ENCODE data around the gene FAM156A. TPM values are rescaled to one million over a fixed set of nuclear protein-coding genes. Genes with fewer than 3 reads are reported as not detected.
"Not testable (repeated sequence)": the region's sequence is repeated elsewhere in the genome, so short reads cannot be mapped to it uniquely, and the experiment has no call there.

Gene FAM156A
- total RNA-seq, 2 experiments from 2014 or later = 22.6 to 25.1 TPM

- CTCF ChIA-PET = interaction anchor here (1.4 kb wide), 1 partner anchor 11 kb away, joined by 4 read pairs; no protein-coding TSS in a partner anchor
- DNase-seq (no peak), ATAC-seq (no peak)
- H3K27me3 Mint-ChIP-seq = no peaks in the 10 kb centered on the region
- no peak overlapping the region for H3K27ac Mint-ChIP-seq
- H3K4me3 Mint-ChIP-seq = no peak overlapping the region
- H3K9me3 Mint-ChIP-seq (ENCODE audit: low read depth) = no peaks in the 10 kb centered on the region
- H3K36me3 Mint-ChIP-seq = no peaks in the 10 kb centered on the region
- H3K4me1 Mint-ChIP-seq = no peaks in the 10 kb centered on the region
Measured at GRCh38 chrX:52983321-52984000, 25.1 kb upstream of the FAM156A start.

- H3K4me3 Mint-ChIP-seq = no peak overlapping the region
- ATAC-seq (no peak), DNase-seq (no peak)
- H3K36me3 Mint-ChIP-seq = no peaks in the 10 kb centered on the region
- H3K27ac Mint-ChIP-seq = no peak overlapping the region
- CTCF ChIA-PET = no interaction called here
- H3K27me3 Mint-ChIP-seq = no peaks in the 10 kb centered on the region
- no peaks in the 10 kb centered on the region for H3K9me3 Mint-ChIP-seq (ENCODE audit: low read depth)
- no peaks in the 10 kb centered on the region for H3K4me1 Mint-ChIP-seq
Measured at GRCh38 chrX:52979993-52980392, 21.7 kb upstream of the FAM156A start.

GRCh38 chrX:52979568-52979967 is 21.2 kb upstream of the FAM156A start:
- no peak for DNase-seq
- H3K4me1 Mint-ChIP-seq = no peaks in the 10 kb centered on the region
- no peaks in the 10 kb centered on the region for H3K27me3 Mint-ChIP-seq
- H3K4me3 Mint-ChIP-seq = no peak overlapping the region
- no peaks in the 10 kb centered on the region for H3K36me3 Mint-ChIP-seq
- H3K9me3 Mint-ChIP-seq (ENCODE audit: low read depth) = no peaks in the 10 kb centered on the region
- no peak for ATAC-seq
- no peak overlapping the region for H3K27ac Mint-ChIP-seq
- CTCF ChIA-PET = no interaction called here

GRCh38 chrX:52977953-52978352 is 19.6 kb upstream of the FAM156A start:
- no peak for DNase-seq
- Mint-ChIP-seq H3K4me1 (no peaks in the 10 kb centered on the region), H3K9me3 (ENCODE audit: low read depth) (no peaks in the 10 kb centered on the region), H3K27me3 (no peaks in the 10 kb centered on the region), H3K4me3 (no peak overlapping the region), H3K27ac (no peak overlapping the region), H3K36me3 (no peaks in the 10 kb centered on the region)
- CTCF ChIA-PET = interaction anchor here (0.7 kb wide), 1 partner anchor 12 kb away, joined by 3 read pairs; no protein-coding TSS in a partner anchor
- no peak for ATAC-seq

- H3K27ac Mint-ChIP-seq; H3K27me3 Mint-ChIP-seq; ATAC-seq; DNase-seq; CTCF ChIA-PET; H3K36me3 Mint-ChIP-seq; H3K4me3 Mint-ChIP-seq; H3K9me3 Mint-ChIP-seq (ENCODE audit: low read depth); H3K4me1 Mint-ChIP-seq: not testable (repeated sequence)
Measured at GRCh38 chrX:52975576-52975975, 17.3 kb upstream of the FAM156A start.

- not testable (repeated sequence) for ATAC-seq; H3K4me1 Mint-ChIP-seq; H3K4me3 Mint-ChIP-seq; H3K27me3 Mint-ChIP-seq; DNase-seq; H3K36me3 Mint-ChIP-seq; H3K27ac Mint-ChIP-seq; H3K9me3 Mint-ChIP-seq (ENCODE audit: low read depth)
- CTCF ChIA-PET = interaction anchor here (1.2 kb wide), 1 partner anchor 21 kb away, joined by 4 read pairs; no protein-coding TSS in a partner anchor
Measured at GRCh38 chrX:52974336-52974992, 16.1 kb upstream of the FAM156A start.

GRCh38 chrX:52967922-52968321 is 9.6 kb upstream of the FAM156A start:
- CTCF ChIA-PET; H3K4me3 Mint-ChIP-seq; DNase-seq; H3K4me1 Mint-ChIP-seq; ATAC-seq; H3K36me3 Mint-ChIP-seq; H3K27ac Mint-ChIP-seq; H3K27me3 Mint-ChIP-seq; H3K9me3 Mint-ChIP-seq (ENCODE audit: low read depth): not testable (repeated sequence)

GRCh38 chrX:52966993-52967738 is 8.8 kb upstream of the FAM156A start:
- H3K27me3 Mint-ChIP-seq; DNase-seq; ATAC-seq; H3K27ac Mint-ChIP-seq; H3K36me3 Mint-ChIP-seq; H3K4me1 Mint-ChIP-seq; H3K9me3 Mint-ChIP-seq (ENCODE audit: low read depth); H3K4me3 Mint-ChIP-seq; CTCF ChIA-PET: not testable (repeated sequence)

GRCh38 chrX:52958961-52959360 is 643 bp upstream of the FAM156A start:
- not testable (repeated sequence) for H3K36me3 Mint-ChIP-seq, H3K4me3 Mint-ChIP-seq, DNase-seq

GRCh38 chrX:52949884-52950283 is 8.4 kb downstream of the FAM156A start:
- H3K27ac Mint-ChIP-seq; DNase-seq; H3K36me3 Mint-ChIP-seq; CTCF ChIA-PET; H3K9me3 Mint-ChIP-seq (ENCODE audit: low read depth); H3K4me1 Mint-ChIP-seq; H3K4me3 Mint-ChIP-seq; ATAC-seq; H3K27me3 Mint-ChIP-seq: not testable (repeated sequence)

More at GRCh38 chrX:52958961-52959360, 643 bp upstream of the FAM156A start:
- CTCF ChIA-PET; H3K4me1 Mint-ChIP-seq; H3K27me3 Mint-ChIP-seq; H3K9me3 Mint-ChIP-seq (ENCODE audit: low read depth); H3K27ac Mint-ChIP-seq: not testable (repeated sequence)
- ATAC-seq = peak; percentile 15

- ATAC-seq; H3K36me3 Mint-ChIP-seq; H3K27ac Mint-ChIP-seq; H3K4me3 Mint-ChIP-seq; H3K27me3 Mint-ChIP-seq; H3K4me1 Mint-ChIP-seq; H3K9me3 Mint-ChIP-seq (ENCODE audit: low read depth); DNase-seq; CTCF ChIA-PET: not testable (repeated sequence)
Measured at GRCh38 chrX:52949325-52949724, 9.0 kb downstream of the FAM156A start.

- H3K36me3 Mint-ChIP-seq; ATAC-seq; H3K27ac Mint-ChIP-seq; H3K4me3 Mint-ChIP-seq; H3K27me3 Mint-ChIP-seq; H3K9me3 Mint-ChIP-seq (ENCODE audit: low read depth); H3K4me1 Mint-ChIP-seq; CTCF ChIA-PET; DNase-seq: not testable (repeated sequence)
Measured at GRCh38 chrX:52948265-52948664, 10.1 kb downstream of the FAM156A start.

- H3K27ac Mint-ChIP-seq; H3K4me3 Mint-ChIP-seq; CTCF ChIA-PET; ATAC-seq; H3K27me3 Mint-ChIP-seq; DNase-seq; H3K4me1 Mint-ChIP-seq; H3K36me3 Mint-ChIP-seq; H3K9me3 Mint-ChIP-seq (ENCODE audit: low read depth): not testable (repeated sequence)
Measured at GRCh38 chrX:52947501-52947900, 10.8 kb downstream of the FAM156A start.
